Measurements from ENCODE around the gene TNFRSF11A.

DNA sequence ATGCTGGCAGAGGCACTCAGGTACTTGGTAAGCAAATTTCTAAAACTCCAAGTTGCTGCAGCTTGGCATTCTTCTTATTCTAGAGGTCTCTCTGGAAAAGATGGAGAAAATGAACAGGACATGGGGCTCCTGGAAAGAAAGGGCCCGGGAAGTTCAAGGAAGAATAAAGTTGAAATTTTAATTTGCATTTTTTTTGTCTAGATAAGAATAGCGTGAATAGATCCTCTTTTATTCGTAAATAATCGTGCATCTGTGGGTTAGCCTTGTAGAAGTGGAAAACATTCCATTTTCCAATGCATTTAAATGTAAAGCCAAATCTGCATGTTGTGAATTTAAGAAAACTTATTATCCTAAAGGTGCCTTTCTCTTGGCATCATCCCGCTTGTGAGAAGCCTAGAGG, 61.0 kb downstream of the TNFRSF11A start:
- TF ChIP-seq CTCF (IDR thresholded peaks at IDR 0.05; ENCODE audit: low read length) (no peak), EZH2phosphoT487 (IDR thresholded peaks at IDR 0.05; ENCODE audit: low read length) (no peak), EZH2 (optimal IDR thresholded peaks at IDR 0.05; ENCODE audit: low read depth, low read length) (no peak)

Measured in MM.1S (cell line).